Measurements from ENCODE around the gene MAN1A2. TPM values are rescaled to one million over a fixed set of nuclear protein-coding genes. Genes with fewer than 3 reads are reported as not detected.

Gene MAN1A2
- total RNA-seq, 1 donor from 2014 or later, result 30.7 TPM

DNA sequence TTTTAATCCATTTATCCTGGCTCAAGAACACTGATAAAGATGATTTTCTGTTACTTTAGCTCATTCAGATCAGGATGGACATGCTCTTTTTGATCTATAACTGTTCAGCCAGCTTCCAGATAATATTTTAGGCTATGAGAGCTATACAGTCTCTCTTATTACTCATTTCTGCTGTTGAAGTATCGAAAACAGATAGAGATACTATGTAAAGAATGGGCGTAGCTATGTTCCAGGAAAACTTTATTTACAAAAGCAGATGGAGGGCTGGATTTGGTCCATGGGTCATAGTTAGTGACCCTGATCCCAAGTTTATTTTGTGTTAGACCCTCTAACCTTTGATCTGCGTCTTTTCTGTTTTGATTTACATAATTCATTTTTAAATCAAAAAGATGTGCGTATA is 159.8 kb downstream of the MAN1A2 start:
- Histone ChIP-seq H3K36me3 (no peaks in the 10 kb centered on the region), H3K4me3 (no peak overlapping the region), H3K27me3 (no peaks in the 10 kb centered on the region), H3K4me1 (no peaks in the 10 kb centered on the region), H3K27ac (no peak overlapping the region), H3K9me3 (no peaks in the 10 kb centered on the region)
- TF ChIP-seq CTCF (IDR thresholded peaks at IDR 0.05) (no peak), POLR2AphosphoS5 (IDR thresholded peaks at IDR 0.05; ENCODE audit: insufficient read depth in 1 of 2, low read depth in 1 of 2) (no peak), POLR2A (IDR thresholded peaks at IDR 0.05) (no peak)
- intact Hi-C loops (cut with DNase I), result no loop called here
- DNase-seq (ENCODE audit: extremely low spot score in 2 of 2), result no peak

GRCh38 chr1:117527566-117528102 is 160.4 kb downstream of the MAN1A2 start:
- intact Hi-C loops (cut with DNase I), result no loop called here
- H3K4me3 ChIP-seq, result no peak overlapping the region
- H3K36me3 ChIP-seq, result no peaks in the 10 kb centered on the region
- H3K9me3 ChIP-seq, result no peaks in the 10 kb centered on the region
- H3K27me3 ChIP-seq, result no peaks in the 10 kb centered on the region
- no peak overlapping the region for H3K27ac ChIP-seq
- no peak for DNase-seq (ENCODE audit: extremely low spot score in 2 of 2)
- no peaks in the 10 kb centered on the region for H3K4me1 ChIP-seq
- no peak for TF ChIP-seq POLR2AphosphoS5 (IDR thresholded peaks at IDR 0.05; ENCODE audit: insufficient read depth in 1 of 2, low read depth in 1 of 2)
- TF ChIP-seq POLR2A (IDR thresholded peaks at IDR 0.05), result no peak
- TF ChIP-seq CTCF (IDR thresholded peaks at IDR 0.05), result no peak

DNA sequence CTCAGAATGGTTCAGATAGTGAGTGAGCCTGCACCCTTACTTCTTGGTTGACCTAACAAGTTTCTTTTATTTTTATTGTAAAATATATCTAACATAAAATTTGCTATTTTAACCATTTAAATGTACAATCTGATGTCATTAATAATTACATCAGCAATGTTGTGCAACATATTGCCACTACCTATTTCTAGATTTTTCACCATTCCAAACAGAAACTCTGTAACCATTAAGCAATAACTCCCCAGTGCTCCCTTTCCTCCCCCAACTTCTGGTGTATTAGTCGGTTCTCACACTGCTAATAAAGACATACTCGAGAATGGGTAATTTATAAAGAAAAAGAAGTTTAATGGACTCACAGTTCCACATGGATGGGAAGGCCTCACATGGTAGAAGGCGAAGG is 162.4 kb downstream of the MAN1A2 start:
- intact Hi-C loops (cut with DNase I), result no loop called here
- H3K36me3 ChIP-seq, result no peaks in the 10 kb centered on the region
- H3K4me1 ChIP-seq, result no peaks in the 10 kb centered on the region
- no peak for DNase-seq (ENCODE audit: extremely low spot score in 2 of 2)
- TF ChIP-seq CTCF (IDR thresholded peaks at IDR 0.05) (no peak), POLR2AphosphoS5 (IDR thresholded peaks at IDR 0.05; ENCODE audit: insufficient read depth in 1 of 2, low read depth in 1 of 2) (no peak), POLR2A (IDR thresholded peaks at IDR 0.05) (no peak)
- no peaks in the 10 kb centered on the region for H3K9me3 ChIP-seq
- no peaks in the 10 kb centered on the region for H3K27me3 ChIP-seq
- no peak overlapping the region for H3K4me3 ChIP-seq
- no peak overlapping the region for H3K27ac ChIP-seq

- DNase-seq (ENCODE audit: extremely low spot score in 2 of 2), result no peak
- no peak overlapping the region for H3K4me3 ChIP-seq
- intact Hi-C loops (cut with DNase I), result no loop called here
Observed at GRCh38 chr1:117531222-117531621, 164.0 kb downstream of the MAN1A2 start.

More at GRCh38 chr1:117531222-117531621, 164.0 kb downstream of the MAN1A2 start:
- Histone ChIP-seq H3K27ac (no peak overlapping the region), H3K9me3 (no peaks in the 10 kb centered on the region), H3K36me3 (no peaks in the 10 kb centered on the region), H3K27me3 (no peaks in the 10 kb centered on the region), H3K4me1 (no peaks in the 10 kb centered on the region)
- TF ChIP-seq CTCF (IDR thresholded peaks at IDR 0.05) (no peak), POLR2AphosphoS5 (IDR thresholded peaks at IDR 0.05; ENCODE audit: insufficient read depth in 1 of 2, low read depth in 1 of 2) (no peak), POLR2A (IDR thresholded peaks at IDR 0.05) (no peak)

Measured in vagina (tissue), 2 donors.